KOPT-K1 (cell line): ENCODE data around the gene LRRC73.
"Not testable (repeated sequence)": the region's sequence is repeated elsewhere in the genome, so short reads cannot be mapped to it uniquely, and the experiment has no call there.

Source experiments
- H3K27ac ChIP-seq: fragments of 200-600 bp; sonication (generic); 2 replicates; pipeline ENCODE4 v1.5.1; 2016; ENCODE audit warnings: antibody characterized with exemption, mild to moderate bottlenecking, low read depth, low read length; ENCODE audit not compliant: poor library complexity, severe bottlenecking
- H3K36me3 ChIP-seq: fragments of 200-600 bp; sonication (generic); 2 replicates; pipeline ENCODE4 v1.5.1; 2017; ENCODE audit warnings: antibody characterized with exemption, mild to moderate bottlenecking, low read length, moderate library complexity; ENCODE audit not compliant: insufficient read depth
- H3K9me3 ChIP-seq: fragments of 200-600 bp; sonication (generic); 2 replicates; pipeline ENCODE4 v1.5.1; 2017; ENCODE audit warnings: antibody characterized with exemption, low read length, mild to moderate bottlenecking; ENCODE audit not compliant: insufficient read depth, poor library complexity, severe bottlenecking

LRRC73 gene

GRCh38 chr6:43509984-43510826 is at the start of gene LRRC73:
TSS of gene LRRC73 (minus strand) at chr6:43510346. CDS start at chr6:43509785, 561 bp downstream.
- Histone ChIP-seq H3K36me3 (peaks cover 62% of the 10 kb centered on the region), H3K9me3 (no peaks in the 10 kb centered on the region), H3K27ac (no peak within 1 kb of the TSS)

- Histone ChIP-seq H3K36me3 (peaks cover 100% of the 10 kb centered on the region), H3K9me3 (no peaks in the 10 kb centered on the region), H3K27ac (no peak overlapping the region)
Observed at GRCh38 chr6:43559328-43559727, 49.2 kb upstream of the LRRC73 start.

GRCh38 chr6:43557620-43558019 is 47.5 kb upstream of the LRRC73 start:
- peaks cover 100% of the 10 kb centered on the region for H3K36me3 ChIP-seq
- not testable (repeated sequence) for H3K9me3 ChIP-seq, H3K27ac ChIP-seq

- H3K9me3 ChIP-seq = no peaks in the 10 kb centered on the region
- peaks cover 99% of the 10 kb centered on the region for H3K36me3 ChIP-seq
- no peak overlapping the region for H3K27ac ChIP-seq
Observed at GRCh38 chr6:43547222-43547621, 37.1 kb upstream of the LRRC73 start.

GRCh38 chr6:43544461-43544860 is 34.3 kb upstream of the LRRC73 start:
- no peak overlapping the region for H3K27ac ChIP-seq
- no peaks in the 10 kb centered on the region for H3K9me3 ChIP-seq
- peaks cover 99% of the 10 kb centered on the region for H3K36me3 ChIP-seq

- H3K27ac ChIP-seq = no peak overlapping the region
- no peaks in the 10 kb centered on the region for H3K9me3 ChIP-seq
- H3K36me3 ChIP-seq = peaks cover 99% of the 10 kb centered on the region
Observed at GRCh38 chr6:43541774-43542471, 31.8 kb upstream of the LRRC73 start.

- Histone ChIP-seq H3K36me3 (peaks cover 98% of the 10 kb centered on the region), H3K9me3 (no peaks in the 10 kb centered on the region), H3K27ac (no peak overlapping the region)
Observed at GRCh38 chr6:43540507-43540906, 30.4 kb upstream of the LRRC73 start.

- not testable (repeated sequence) for H3K27ac ChIP-seq, H3K9me3 ChIP-seq
- H3K36me3 ChIP-seq = peaks cover 99% of the 10 kb centered on the region
Observed at GRCh38 chr6:43539409-43539808, 29.3 kb upstream of the LRRC73 start.

- H3K27ac ChIP-seq, H3K9me3 ChIP-seq: not testable (repeated sequence)
- H3K36me3 ChIP-seq = peaks cover 99% of the 10 kb centered on the region
Observed at GRCh38 chr6:43538986-43539385, 28.8 kb upstream of the LRRC73 start.

- H3K36me3 ChIP-seq = peaks cover 99% of the 10 kb centered on the region
- H3K9me3 ChIP-seq = no peaks in the 10 kb centered on the region
Observed at GRCh38 chr6:43532201-43532600, 22.1 kb upstream of the LRRC73 start.

GRCh38 chr6:43524483-43524961 is 14.4 kb upstream of the LRRC73 start:
- no peaks in the 10 kb centered on the region for H3K9me3 ChIP-seq
- peaks cover 100% of the 10 kb centered on the region for H3K36me3 ChIP-seq
- H3K27ac ChIP-seq = no peak overlapping the region

More at GRCh38 chr6:43532201-43532600, 22.1 kb upstream of the LRRC73 start:
- no peak overlapping the region for H3K27ac ChIP-seq

- H3K36me3 ChIP-seq = peaks cover 97% of the 10 kb centered on the region
Observed at GRCh38 chr6:43523284-43523683, 13.1 kb upstream of the LRRC73 start.

GRCh38 chr6:43522547-43523261 is 12.6 kb upstream of the LRRC73 start:
- no peaks in the 10 kb centered on the region for H3K9me3 ChIP-seq
- H3K27ac ChIP-seq = no peak overlapping the region
- peaks cover 91% of the 10 kb centered on the region for H3K36me3 ChIP-seq

More at GRCh38 chr6:43523284-43523683, 13.1 kb upstream of the LRRC73 start:
- H3K9me3 ChIP-seq = no peaks in the 10 kb centered on the region
- H3K27ac ChIP-seq = no peak overlapping the region

GRCh38 chr6:43521836-43522235 is 11.7 kb upstream of the LRRC73 start:
- Histone ChIP-seq H3K9me3 (no peaks in the 10 kb centered on the region), H3K36me3 (peaks cover 82% of the 10 kb centered on the region), H3K27ac (no peak overlapping the region)

- Histone ChIP-seq H3K36me3 (peaks cover 72% of the 10 kb centered on the region), H3K9me3 (no peaks in the 10 kb centered on the region), H3K27ac (no peak overlapping the region)
Observed at GRCh38 chr6:43520097-43520496, 10.0 kb upstream of the LRRC73 start.
